A673 (cell line): ENCODE measurements around the gene XRCC4.

Source experiments
- CTCF ChIP-seq: fragments of 300-800, 200-600 bp; sonication (generic); conservative IDR thresholded peaks from 2 replicates; pipeline ENCODE4 v1.5.1; 2017; ENCODE audit warnings: low read depth, mild to moderate bottlenecking, antibody characterized with exemption, low read length, moderate library complexity, mixed read lengths
- EZH2 ChIP-seq: fragments of 200-600 bp; sonication (generic); IDR thresholded peaks from 2 replicates; pipeline ENCODE4 v1.6.1; 2017; ENCODE audit warnings: borderline replicate concordance, low read depth, mild to moderate bottlenecking, mixed read lengths, antibody characterized with exemption, low read length; ENCODE audit not compliant: poor library complexity, severe bottlenecking

DNA sequence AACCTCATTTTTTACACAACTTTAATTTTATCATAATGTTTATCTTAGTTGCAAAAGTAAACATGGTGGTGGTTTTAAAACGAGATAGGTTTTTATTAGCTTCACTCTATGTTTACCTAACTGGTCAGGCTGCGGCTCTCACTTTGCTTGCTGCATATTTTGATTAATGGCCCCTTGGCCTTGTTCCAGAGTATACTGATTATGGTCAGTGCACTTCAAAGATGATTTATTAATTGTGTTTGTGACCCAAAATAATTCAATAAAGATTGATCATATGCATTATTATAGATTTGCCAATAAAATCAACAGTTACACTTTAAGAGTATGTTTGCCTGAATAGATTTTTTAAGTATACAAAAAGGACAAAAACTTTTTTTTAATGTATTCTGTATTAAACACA, 188.0 kb downstream of the XRCC4 start:
- no peak for TF ChIP-seq CTCF
- TF ChIP-seq EZH2 = no peak
